Pericardium fibroblast (primary cell): Measurements from ENCODE around the gene YPEL2. TPM values are rescaled to one million over a fixed set of nuclear protein-coding genes. Genes with fewer than 3 reads are reported as not detected.

Experiments
- total RNA-seq: library from RNA; depleted of rRNA; stranded (reverse); fragments of >200 nt; gene quantifications from 2 replicates; pipeline ENCODE4 v1.2.3, GENCODE V29; 2015

YPEL2 gene
- 5.8 and 20.9 TPM in 2 replicates for total RNA-seq

GRCh38 chr17:59331129-59331928 lies at the start of gene YPEL2:
YPEL2 (plus strand) TSS chr17:59331655; CDS start chr17:59353410, 21,755 bp downstream.

Other genes starting within 250 kb of the YPEL2 start
- 15.4 and 26.5 TPM in 2 replicates for gene TRIM37, start 224.8 kb upstream of the YPEL2 start, total RNA-seq
- gene SKA2, start 176.5 kb upstream of the YPEL2 start, total RNA-seq: 19.9 and 22.2 TPM in 2 replicates
- gene PRR11, start 175.9 kb upstream of the YPEL2 start, total RNA-seq: 2.0 and 41.4 TPM in 2 replicates
- gene SMG8, start 121.6 kb upstream of the YPEL2 start, total RNA-seq: 12.5 and 14.3 TPM in 2 replicates
- gene GDPD1, start 111.1 kb upstream of the YPEL2 start, total RNA-seq: 0.12 and 0.34 TPM in 2 replicates
- gene DHX40, start 234.0 kb downstream of the YPEL2 start, total RNA-seq: 31.8 and 34.5 TPM in 2 replicates